ENCODE results near the gene KCNK6.

DNA sequence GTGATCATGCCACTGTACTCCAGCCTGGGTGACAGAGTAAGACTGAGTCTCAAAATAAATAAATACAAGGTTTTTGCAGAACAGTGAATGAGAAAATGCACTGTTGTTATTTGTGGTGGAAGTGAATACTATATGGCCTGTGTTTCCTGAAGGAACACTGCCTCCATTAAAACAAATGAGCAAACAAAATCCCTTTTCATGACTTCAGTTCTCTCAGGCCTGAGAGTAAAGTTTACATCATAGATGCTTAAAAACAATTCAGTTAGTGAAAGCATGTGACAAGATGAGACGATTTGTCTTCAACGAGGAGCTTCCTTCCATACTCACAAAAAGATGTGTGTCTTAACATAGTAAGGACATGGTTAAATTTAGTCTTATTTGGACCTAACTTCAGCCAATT is 40.9 kb upstream of the KCNK6 start:
- TF ChIP-seq POLR2A (IDR thresholded peaks at IDR 0.05) (no peak), POLR2AphosphoS5 (IDR thresholded peaks at IDR 0.05) (no peak)
- TF ChIP-seq, protein P1, sequence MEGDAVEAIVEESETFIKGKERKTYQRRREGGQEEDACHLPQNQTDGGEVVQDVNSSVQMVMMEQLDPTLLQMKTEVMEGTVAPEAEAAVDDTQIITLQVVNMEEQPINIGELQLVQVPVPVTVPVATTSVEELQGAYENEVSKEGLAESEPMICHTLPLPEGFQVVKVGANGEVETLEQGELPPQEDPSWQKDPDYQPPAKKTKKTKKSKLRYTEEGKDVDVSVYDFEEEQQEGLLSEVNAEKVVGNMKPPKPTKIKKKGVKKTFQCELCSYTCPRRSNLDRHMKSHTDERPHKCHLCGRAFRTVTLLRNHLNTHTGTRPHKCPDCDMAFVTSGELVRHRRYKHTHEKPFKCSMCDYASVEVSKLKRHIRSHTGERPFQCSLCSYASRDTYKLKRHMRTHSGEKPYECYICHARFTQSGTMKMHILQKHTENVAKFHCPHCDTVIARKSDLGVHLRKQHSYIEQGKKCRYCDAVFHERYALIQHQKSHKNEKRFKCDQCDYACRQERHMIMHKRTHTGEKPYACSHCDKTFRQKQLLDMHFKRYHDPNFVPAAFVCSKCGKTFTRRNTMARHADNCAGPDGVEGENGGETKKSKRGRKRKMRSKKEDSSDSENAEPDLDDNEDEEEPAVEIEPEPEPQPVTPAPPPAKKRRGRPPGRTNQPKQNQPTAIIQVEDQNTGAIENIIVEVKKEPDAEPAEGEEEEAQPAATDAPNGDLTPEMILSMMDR (IDR thresholded peaks at IDR 0.05) = no peak
